Measurements from ENCODE around the gene ATOX1.

Gene ATOX1

DNA sequence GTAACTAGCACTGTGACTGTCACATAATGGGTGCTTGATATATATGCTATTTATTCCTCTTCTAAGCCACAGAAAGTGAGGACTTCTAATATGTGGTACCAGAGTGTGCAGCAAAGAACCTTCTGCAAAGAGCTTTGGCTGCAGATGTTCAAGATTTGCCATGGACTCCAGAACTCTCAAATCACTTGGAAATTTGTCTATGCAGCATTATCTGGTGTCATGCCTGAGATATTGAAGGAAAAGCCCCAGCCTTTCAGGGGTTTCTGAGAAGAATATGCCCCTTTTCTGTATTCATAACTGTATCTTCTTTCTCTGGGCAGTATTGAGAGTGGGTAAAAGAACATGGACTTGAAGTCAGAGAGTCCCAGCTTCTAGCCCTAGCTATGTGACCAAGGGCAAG, 8.5 kb upstream of the ATOX1 start:
- Histone ChIP-seq H3K27me3 (replicated peaks; ENCODE audit: insufficient read depth, low read length) (no peaks in the 10 kb centered on the region), H2AFZ (ENCODE audit: low read length) (no peak overlapping the region), H3K79me2 (ENCODE audit: low read length) (peaks cover 4% of the 10 kb centered on the region; the same call in 1 of the 2 replicates), H3K36me3 (replicated peaks; ENCODE audit: insufficient read depth, low read length) (no peaks in the 10 kb centered on the region), H3K4me1 (ENCODE audit: low read length) (no peaks in the 10 kb centered on the region), H3K4me2 (ENCODE audit: low read depth, low read length) (no peak overlapping the region), H3K4me3 (ENCODE audit: low read length) (no peak overlapping the region), H3F3A (ENCODE audit: insufficient read depth, low read length) (no peaks in the 10 kb centered on the region), H3K27ac (ENCODE audit: low read length) (no peak overlapping the region), H3K9me2 (replicated peaks; ENCODE audit: insufficient read depth, low read length) (no peaks in the 10 kb centered on the region), H4K20me1 (ENCODE audit: insufficient read depth, low read length) (no peaks in the 10 kb centered on the region), H3K9ac (ENCODE audit: low read length) (no peak overlapping the region), H3K9me3 (replicated peaks; ENCODE audit: insufficient read depth, low read length) (no peaks in the 10 kb centered on the region)
- TF ChIP-seq, protein P1, sequence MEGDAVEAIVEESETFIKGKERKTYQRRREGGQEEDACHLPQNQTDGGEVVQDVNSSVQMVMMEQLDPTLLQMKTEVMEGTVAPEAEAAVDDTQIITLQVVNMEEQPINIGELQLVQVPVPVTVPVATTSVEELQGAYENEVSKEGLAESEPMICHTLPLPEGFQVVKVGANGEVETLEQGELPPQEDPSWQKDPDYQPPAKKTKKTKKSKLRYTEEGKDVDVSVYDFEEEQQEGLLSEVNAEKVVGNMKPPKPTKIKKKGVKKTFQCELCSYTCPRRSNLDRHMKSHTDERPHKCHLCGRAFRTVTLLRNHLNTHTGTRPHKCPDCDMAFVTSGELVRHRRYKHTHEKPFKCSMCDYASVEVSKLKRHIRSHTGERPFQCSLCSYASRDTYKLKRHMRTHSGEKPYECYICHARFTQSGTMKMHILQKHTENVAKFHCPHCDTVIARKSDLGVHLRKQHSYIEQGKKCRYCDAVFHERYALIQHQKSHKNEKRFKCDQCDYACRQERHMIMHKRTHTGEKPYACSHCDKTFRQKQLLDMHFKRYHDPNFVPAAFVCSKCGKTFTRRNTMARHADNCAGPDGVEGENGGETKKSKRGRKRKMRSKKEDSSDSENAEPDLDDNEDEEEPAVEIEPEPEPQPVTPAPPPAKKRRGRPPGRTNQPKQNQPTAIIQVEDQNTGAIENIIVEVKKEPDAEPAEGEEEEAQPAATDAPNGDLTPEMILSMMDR (IDR thresholded peaks at IDR 0.05; ENCODE audit: low read length): no peak
- TF ChIP-seq EZH2 (optimal IDR thresholded peaks at IDR 0.05; ENCODE audit: low read depth, low read length): no peak
- DNase-seq: no peak

DNA sequence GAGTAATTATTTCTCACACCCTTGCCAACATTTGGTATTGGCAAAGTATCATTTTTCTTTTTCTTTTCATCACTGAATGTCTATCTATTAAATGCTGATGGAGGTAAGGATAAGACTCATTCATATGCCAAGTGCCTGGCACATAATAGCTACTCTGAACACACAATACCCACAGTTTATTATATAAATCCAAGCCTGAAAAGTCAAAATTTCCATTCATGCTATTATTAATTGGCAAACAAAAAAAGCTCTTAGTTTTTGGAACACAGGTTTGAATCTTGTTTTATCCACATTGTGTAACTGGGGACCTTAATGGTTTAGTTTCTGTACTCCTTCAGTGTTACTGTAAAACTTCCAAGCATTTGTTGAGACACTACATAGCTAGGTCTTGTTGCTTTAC, 6.4 kb upstream of the ATOX1 start:
- DNase-seq: no peak
- H3K9me3 ChIP-seq (replicated peaks; ENCODE audit: insufficient read depth, low read length): no peaks in the 10 kb centered on the region
- H3K79me2 ChIP-seq (ENCODE audit: low read length): no peaks in the 10 kb centered on the region
- H3K9me2 ChIP-seq (replicated peaks; ENCODE audit: insufficient read depth, low read length): no peaks in the 10 kb centered on the region
- H3K27ac ChIP-seq (ENCODE audit: low read length): no peak overlapping the region
- H3K4me1 ChIP-seq (ENCODE audit: low read length): no peaks in the 10 kb centered on the region
- no peak overlapping the region for H3K4me2 ChIP-seq (ENCODE audit: low read depth, low read length)
- H4K20me1 ChIP-seq (ENCODE audit: insufficient read depth, low read length): no peaks in the 10 kb centered on the region
- no peaks in the 10 kb centered on the region for H3F3A ChIP-seq (ENCODE audit: insufficient read depth, low read length)
- H3K4me3 ChIP-seq (ENCODE audit: low read length): no peak overlapping the region
- no peaks in the 10 kb centered on the region for H3K36me3 ChIP-seq (replicated peaks; ENCODE audit: insufficient read depth, low read length)
- H3K27me3 ChIP-seq (replicated peaks; ENCODE audit: insufficient read depth, low read length): no peaks in the 10 kb centered on the region
- H3K9ac ChIP-seq (ENCODE audit: low read length): no peak overlapping the region
- no peak for TF ChIP-seq EZH2phosphoT487 (IDR thresholded peaks at IDR 0.05; ENCODE audit: low read length)
- TF ChIP-seq, protein P1 (IDR thresholded peaks at IDR 0.05; ENCODE audit: low read length): no peak
- TF ChIP-seq EZH2 (optimal IDR thresholded peaks at IDR 0.05; ENCODE audit: low read depth, low read length): no peak
- H2AFZ ChIP-seq (ENCODE audit: low read length): no peak overlapping the region

DNA sequence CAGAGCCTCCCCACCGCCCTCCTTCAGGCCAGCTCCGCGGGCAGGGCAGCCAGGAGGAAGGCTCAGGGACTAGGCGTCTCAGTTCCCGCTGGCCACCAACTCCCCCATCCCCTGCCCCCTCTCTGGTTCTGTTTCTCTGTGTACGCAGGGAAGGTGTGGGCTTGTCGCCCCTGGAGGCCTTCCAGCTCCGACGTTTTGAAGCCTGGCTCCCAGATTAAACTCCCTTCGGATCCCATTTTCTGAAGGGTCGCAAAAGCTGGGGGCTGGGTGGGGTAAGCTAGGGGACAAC, 346 bp downstream of the ATOX1 start:
- peaks cover 5% of the 10 kb centered on the region; the same call in 1 of the 2 replicates for H3K36me3 ChIP-seq (replicated peaks; ENCODE audit: insufficient read depth, low read length)
- no peak for DNase-seq
- TF ChIP-seq, protein P1 (IDR thresholded peaks at IDR 0.05; ENCODE audit: low read length): no peak
- TF ChIP-seq EZH2 (optimal IDR thresholded peaks at IDR 0.05; ENCODE audit: low read depth, low read length) (no peak), EZH2phosphoT487 (IDR thresholded peaks at IDR 0.05; ENCODE audit: low read length) (no peak)
- H3K79me2 ChIP-seq (ENCODE audit: low read length): peaks cover 43% of the 10 kb centered on the region
- H3K9me2 ChIP-seq (replicated peaks; ENCODE audit: insufficient read depth, low read length): no peaks in the 10 kb centered on the region
- no peaks in the 10 kb centered on the region for H4K20me1 ChIP-seq (ENCODE audit: insufficient read depth, low read length)
- peak overlapping the region; percentile 82 for H3K4me2 ChIP-seq (ENCODE audit: low read depth, low read length)
- H3K4me1 ChIP-seq (ENCODE audit: low read length): peaks cover 32% of the 10 kb centered on the region
- peak overlapping the region; percentile 46; the same call in 1 of the 2 replicates for H2AFZ ChIP-seq (ENCODE audit: low read length)
- peak overlapping the region; percentile 78 for H3K27ac ChIP-seq (ENCODE audit: low read length)
- peak overlapping the region; percentile 90 for H3K9ac ChIP-seq (ENCODE audit: low read length)
- H3F3A ChIP-seq (ENCODE audit: insufficient read depth, low read length): peaks cover 36% of the 10 kb centered on the region
- H3K27me3 ChIP-seq (replicated peaks; ENCODE audit: insufficient read depth, low read length): no peaks in the 10 kb centered on the region
- H3K4me3 ChIP-seq (ENCODE audit: low read length): peak overlapping the region; percentile 86
- H3K9me3 ChIP-seq (replicated peaks; ENCODE audit: insufficient read depth, low read length): no peaks in the 10 kb centered on the region
